ENCODE measurements around the gene EPB42. TPM values are rescaled to one million over a fixed set of nuclear protein-coding genes. Genes with fewer than 3 reads are reported as not detected.

EPB42 gene
- polyA plus RNA-seq, 1 donor (not counting 4 experiments of a cell fraction or from before 2014, with no cell fraction given) = not detected

- peaks cover 23% of the 10 kb centered on the region for H3K27me3 ChIP-seq (ENCODE audit: control insufficient read depth, extremely low read depth, insufficient read depth, low read length)
- no peak overlapping the region for H3K4me3 ChIP-seq (ENCODE audit: control insufficient read depth in 2 of 3, extremely low read depth in 1 of 3, insufficient read depth in 2 of 3, low read depth in 1 of 3, low read length in 3 of 3)
- H3K4me2 ChIP-seq (ENCODE audit: control insufficient read depth, extremely low read depth, insufficient read depth, low read depth, low read length) = no peak overlapping the region
- no peaks in the 10 kb centered on the region for H4K20me1 ChIP-seq (ENCODE audit: control insufficient read depth, extremely low read depth, insufficient read depth, low read length)
- no peak overlapping the region for H2AFZ ChIP-seq (ENCODE audit: control insufficient read depth, low read length)
- FAIRE-seq = no peak
- no peaks in the 10 kb centered on the region for H3K36me3 ChIP-seq (ENCODE audit: control insufficient read depth in 2 of 2, extremely low read depth in 1 of 2, insufficient read depth in 2 of 2, low read length in 2 of 2)
- no peaks in the 10 kb centered on the region for H3K9me1 ChIP-seq (ENCODE audit: control insufficient read depth, extremely low read depth, insufficient read depth, low read length)
- no peaks in the 10 kb centered on the region for H3K9me3 ChIP-seq (ENCODE audit: control insufficient read depth, low read depth, low read length)
- H3K4me1 ChIP-seq (ENCODE audit: control insufficient read depth, extremely low read depth, insufficient read depth, low read length) = peaks cover 3% of the 10 kb centered on the region
- dilution Hi-C loops (cut with MboI; ENCODE audit: extremely low pct_ligation_motif_present, low sequenced_read_pairs) = no loop called here
- no peak overlapping the region for H3K9ac ChIP-seq (ENCODE audit: control insufficient read depth, extremely low read depth, insufficient read depth, low read length)
- peak; percentile 22 to 58 (median 24) for TF ChIP-seq CTCF (optimal IDR thresholded peaks at IDR 0.05 in 1 of 3, IDR thresholded peaks at IDR 0.05 in 1 of 3, conservative IDR thresholded peaks at IDR 0.05 in 1 of 3; ENCODE audit: extremely low read depth in 1 of 3, insufficient read depth in 2 of 3, low read length in 3 of 3)
- TF ChIP-seq EZH2 (IDR thresholded peaks at IDR 0.05; ENCODE audit: low read length) = no peak
- no peaks in the 10 kb centered on the region for H3K79me2 ChIP-seq (ENCODE audit: control insufficient read depth, insufficient read depth, low read length)
- DNase-seq (ENCODE audit: low read depth, low spot score) = no peak
- no peak overlapping the region for H3K27ac ChIP-seq (ENCODE audit: control insufficient read depth, insufficient read depth, low read length)
Measured at GRCh38 chr15:43268111-43269105, 47.6 kb upstream of the EPB42 start.

DNA sequence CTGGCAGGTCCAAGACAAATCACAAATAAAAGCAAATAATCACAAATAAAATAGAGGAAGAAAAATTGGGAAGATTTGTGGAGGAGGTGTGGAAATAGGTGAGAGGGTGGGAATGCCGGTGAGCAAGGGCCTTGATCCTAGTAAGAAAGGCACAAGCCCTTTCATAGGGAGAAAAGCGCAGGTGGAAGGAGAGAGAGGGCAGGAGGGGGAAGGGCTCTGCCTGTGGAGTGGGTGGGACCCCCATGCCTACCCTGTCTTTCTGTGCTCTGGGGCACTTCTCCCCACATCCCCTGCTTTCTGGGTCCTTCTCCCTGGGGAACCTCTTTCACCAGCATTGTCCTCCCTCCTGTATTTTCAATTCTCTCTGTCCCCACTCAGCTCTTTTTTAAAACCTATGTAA, 46.6 kb upstream of the EPB42 start:
- no peak overlapping the region for H3K4me3 ChIP-seq (ENCODE audit: control insufficient read depth in 2 of 3, extremely low read depth in 1 of 3, insufficient read depth in 2 of 3, low read depth in 1 of 3, low read length in 3 of 3)
- no peaks in the 10 kb centered on the region for H3K9me3 ChIP-seq (ENCODE audit: control insufficient read depth, low read depth, low read length)
- H2AFZ ChIP-seq (ENCODE audit: control insufficient read depth, low read length) = no peak overlapping the region
- peaks cover 3% of the 10 kb centered on the region for H3K4me1 ChIP-seq (ENCODE audit: control insufficient read depth, extremely low read depth, insufficient read depth, low read length)
- no peak overlapping the region for H3K9ac ChIP-seq (ENCODE audit: control insufficient read depth, extremely low read depth, insufficient read depth, low read length)
- H3K9me1 ChIP-seq (ENCODE audit: control insufficient read depth, extremely low read depth, insufficient read depth, low read length) = no peaks in the 10 kb centered on the region
- H3K79me2 ChIP-seq (ENCODE audit: control insufficient read depth, insufficient read depth, low read length) = no peaks in the 10 kb centered on the region
- H3K4me2 ChIP-seq (ENCODE audit: control insufficient read depth, extremely low read depth, insufficient read depth, low read depth, low read length) = no peak overlapping the region
- no peaks in the 10 kb centered on the region for H4K20me1 ChIP-seq (ENCODE audit: control insufficient read depth, extremely low read depth, insufficient read depth, low read length)
- H3K36me3 ChIP-seq (ENCODE audit: control insufficient read depth in 2 of 2, extremely low read depth in 1 of 2, insufficient read depth in 2 of 2, low read length in 2 of 2) = no peaks in the 10 kb centered on the region
- DNase-seq (ENCODE audit: low read depth, low spot score) = no peak
- no peak overlapping the region for H3K27ac ChIP-seq (ENCODE audit: control insufficient read depth, insufficient read depth, low read length)
- TF ChIP-seq CTCF (optimal IDR thresholded peaks at IDR 0.05 in 1 of 3, IDR thresholded peaks at IDR 0.05 in 1 of 3, conservative IDR thresholded peaks at IDR 0.05 in 1 of 3; ENCODE audit: extremely low read depth in 1 of 3, insufficient read depth in 2 of 3, low read length in 3 of 3) (no peak), EZH2 (IDR thresholded peaks at IDR 0.05; ENCODE audit: low read length) (no peak)
- dilution Hi-C loops (cut with MboI; ENCODE audit: extremely low pct_ligation_motif_present, low sequenced_read_pairs) = no loop called here
- FAIRE-seq = no peak
- H3K27me3 ChIP-seq (ENCODE audit: control insufficient read depth, extremely low read depth, insufficient read depth, low read length) = peaks cover 23% of the 10 kb centered on the region
